Measurements from ENCODE around the gene L3MBTL4.

DNA sequence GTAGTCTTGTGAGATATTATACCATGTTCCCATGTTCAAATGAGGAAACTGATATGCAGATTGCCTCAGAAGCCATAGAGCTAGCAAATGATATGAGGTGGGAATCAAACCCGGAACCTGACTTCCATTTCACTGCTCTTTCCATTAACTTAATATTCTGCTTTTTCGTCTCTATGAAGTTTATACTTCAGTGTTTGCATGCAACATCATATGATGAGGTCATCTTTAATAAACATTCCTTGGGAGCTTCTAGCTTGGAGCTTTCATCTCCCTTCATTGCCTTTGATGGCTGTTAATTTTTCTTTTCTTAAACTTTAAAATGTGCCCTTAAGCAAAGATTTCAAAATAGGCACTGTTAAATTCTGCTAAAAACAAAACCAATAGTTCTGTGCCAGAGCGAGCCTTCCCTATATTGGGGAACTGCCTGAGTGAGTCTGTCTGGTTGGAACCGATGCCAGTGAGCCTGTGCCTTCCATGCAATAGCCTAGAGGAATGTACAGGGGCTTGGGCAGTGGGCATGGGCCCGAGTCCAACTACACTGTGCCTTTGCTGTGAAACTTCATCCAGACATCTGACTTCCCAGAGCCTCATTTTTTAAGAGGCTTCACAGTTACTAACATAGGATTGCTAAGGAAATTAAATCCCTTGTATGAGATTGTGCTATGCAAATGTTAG, 428.3 kb downstream of the L3MBTL4 start:
- TF ChIP-seq, protein P1, sequence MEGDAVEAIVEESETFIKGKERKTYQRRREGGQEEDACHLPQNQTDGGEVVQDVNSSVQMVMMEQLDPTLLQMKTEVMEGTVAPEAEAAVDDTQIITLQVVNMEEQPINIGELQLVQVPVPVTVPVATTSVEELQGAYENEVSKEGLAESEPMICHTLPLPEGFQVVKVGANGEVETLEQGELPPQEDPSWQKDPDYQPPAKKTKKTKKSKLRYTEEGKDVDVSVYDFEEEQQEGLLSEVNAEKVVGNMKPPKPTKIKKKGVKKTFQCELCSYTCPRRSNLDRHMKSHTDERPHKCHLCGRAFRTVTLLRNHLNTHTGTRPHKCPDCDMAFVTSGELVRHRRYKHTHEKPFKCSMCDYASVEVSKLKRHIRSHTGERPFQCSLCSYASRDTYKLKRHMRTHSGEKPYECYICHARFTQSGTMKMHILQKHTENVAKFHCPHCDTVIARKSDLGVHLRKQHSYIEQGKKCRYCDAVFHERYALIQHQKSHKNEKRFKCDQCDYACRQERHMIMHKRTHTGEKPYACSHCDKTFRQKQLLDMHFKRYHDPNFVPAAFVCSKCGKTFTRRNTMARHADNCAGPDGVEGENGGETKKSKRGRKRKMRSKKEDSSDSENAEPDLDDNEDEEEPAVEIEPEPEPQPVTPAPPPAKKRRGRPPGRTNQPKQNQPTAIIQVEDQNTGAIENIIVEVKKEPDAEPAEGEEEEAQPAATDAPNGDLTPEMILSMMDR (IDR thresholded peaks at IDR 0.05), result no peak
- TF ChIP-seq POLR2A (IDR thresholded peaks at IDR 0.05), result no peak
